GM13977 (cell line): ENCODE measurements around the gene RARS2.

ENCODE experiments used
- DNase-seq: peaks from one replicate; pipeline ENCODE4 v3.0.0; 2012; ENCODE audit warnings: low spot score
- in situ Hi-C: fragments of 300-500 bp; cut with MboI; formaldehyde crosslinking; loops from one replicate; pipeline ENCODE4 v1.12.0; 2022; ENCODE audit warnings: low sequenced_read_pairs, low pct_unique_long_range_greater_than_20kb, mixed read lengths, inconsistent platforms; ENCODE audit not compliant: unreplicated experiment
- TF ChIP-seq, protein P1 (sequence below): IDR thresholded peaks from 2 replicates; pipeline ENCODE4 v1.5.1; 2012; ENCODE audit warnings: mild to moderate bottlenecking, control low read depth; ENCODE audit not compliant: insufficient read depth; ENCODE audit errors: extremely low read depth, missing control alignments

RARS2 gene, protein sequence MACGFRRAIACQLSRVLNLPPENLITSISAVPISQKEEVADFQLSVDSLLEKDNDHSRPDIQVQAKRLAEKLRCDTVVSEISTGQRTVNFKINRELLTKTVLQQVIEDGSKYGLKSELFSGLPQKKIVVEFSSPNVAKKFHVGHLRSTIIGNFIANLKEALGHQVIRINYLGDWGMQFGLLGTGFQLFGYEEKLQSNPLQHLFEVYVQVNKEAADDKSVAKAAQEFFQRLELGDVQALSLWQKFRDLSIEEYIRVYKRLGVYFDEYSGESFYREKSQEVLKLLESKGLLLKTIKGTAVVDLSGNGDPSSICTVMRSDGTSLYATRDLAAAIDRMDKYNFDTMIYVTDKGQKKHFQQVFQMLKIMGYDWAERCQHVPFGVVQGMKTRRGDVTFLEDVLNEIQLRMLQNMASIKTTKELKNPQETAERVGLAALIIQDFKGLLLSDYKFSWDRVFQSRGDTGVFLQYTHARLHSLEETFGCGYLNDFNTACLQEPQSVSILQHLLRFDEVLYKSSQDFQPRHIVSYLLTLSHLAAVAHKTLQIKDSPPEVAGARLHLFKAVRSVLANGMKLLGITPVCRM

DNA sequence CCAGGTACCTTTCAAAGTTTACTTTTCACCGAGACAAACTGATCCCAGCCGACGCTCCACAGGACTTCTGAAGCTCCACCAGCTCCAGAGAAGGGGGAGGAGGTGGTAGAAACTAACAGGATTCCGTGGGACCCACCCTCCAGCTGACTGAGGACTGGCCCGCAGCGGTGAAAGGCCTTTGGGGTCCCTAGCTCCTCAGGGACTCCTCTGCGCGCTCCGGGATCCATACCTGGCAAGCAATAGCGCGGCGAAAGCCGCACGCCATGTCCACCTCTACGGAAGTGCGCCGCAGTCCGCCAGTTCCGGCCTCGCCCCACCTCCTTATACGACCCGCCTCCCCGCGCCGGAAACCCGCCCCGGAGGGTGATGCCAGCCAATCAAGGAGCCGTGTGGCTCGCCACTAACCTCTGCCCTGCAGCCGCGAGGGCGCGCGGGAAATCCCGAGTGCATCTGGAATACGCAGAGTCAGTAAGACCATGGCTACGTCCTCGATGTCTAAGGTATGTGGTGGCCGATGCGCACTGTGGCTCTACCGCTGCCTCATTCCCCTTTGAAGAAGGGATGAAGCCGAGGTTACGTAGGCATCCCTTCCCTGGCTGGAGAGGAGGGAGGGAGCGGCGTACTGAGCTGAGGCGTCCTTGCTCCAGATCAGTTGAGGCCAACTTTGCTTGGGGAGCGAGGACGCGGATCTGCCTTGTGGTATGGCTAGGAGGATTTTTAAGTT lies at the start of gene RARS2, which contains the start of gene ORC3:
TSS of gene RARS2 (minus strand) at position 295 of the 724 bp plus-strand sequence. CDS start at position 265, 30 bp downstream.
TSS of gene ORC3 (plus strand) at position 443 of the 724 bp plus-strand sequence. CDS start at position 477, 34 bp downstream.
- DNase-seq: peak; percentile 94
- TF ChIP-seq, protein P1, sequence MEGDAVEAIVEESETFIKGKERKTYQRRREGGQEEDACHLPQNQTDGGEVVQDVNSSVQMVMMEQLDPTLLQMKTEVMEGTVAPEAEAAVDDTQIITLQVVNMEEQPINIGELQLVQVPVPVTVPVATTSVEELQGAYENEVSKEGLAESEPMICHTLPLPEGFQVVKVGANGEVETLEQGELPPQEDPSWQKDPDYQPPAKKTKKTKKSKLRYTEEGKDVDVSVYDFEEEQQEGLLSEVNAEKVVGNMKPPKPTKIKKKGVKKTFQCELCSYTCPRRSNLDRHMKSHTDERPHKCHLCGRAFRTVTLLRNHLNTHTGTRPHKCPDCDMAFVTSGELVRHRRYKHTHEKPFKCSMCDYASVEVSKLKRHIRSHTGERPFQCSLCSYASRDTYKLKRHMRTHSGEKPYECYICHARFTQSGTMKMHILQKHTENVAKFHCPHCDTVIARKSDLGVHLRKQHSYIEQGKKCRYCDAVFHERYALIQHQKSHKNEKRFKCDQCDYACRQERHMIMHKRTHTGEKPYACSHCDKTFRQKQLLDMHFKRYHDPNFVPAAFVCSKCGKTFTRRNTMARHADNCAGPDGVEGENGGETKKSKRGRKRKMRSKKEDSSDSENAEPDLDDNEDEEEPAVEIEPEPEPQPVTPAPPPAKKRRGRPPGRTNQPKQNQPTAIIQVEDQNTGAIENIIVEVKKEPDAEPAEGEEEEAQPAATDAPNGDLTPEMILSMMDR: no peak
- in situ Hi-C loops: no loop called here

DNA sequence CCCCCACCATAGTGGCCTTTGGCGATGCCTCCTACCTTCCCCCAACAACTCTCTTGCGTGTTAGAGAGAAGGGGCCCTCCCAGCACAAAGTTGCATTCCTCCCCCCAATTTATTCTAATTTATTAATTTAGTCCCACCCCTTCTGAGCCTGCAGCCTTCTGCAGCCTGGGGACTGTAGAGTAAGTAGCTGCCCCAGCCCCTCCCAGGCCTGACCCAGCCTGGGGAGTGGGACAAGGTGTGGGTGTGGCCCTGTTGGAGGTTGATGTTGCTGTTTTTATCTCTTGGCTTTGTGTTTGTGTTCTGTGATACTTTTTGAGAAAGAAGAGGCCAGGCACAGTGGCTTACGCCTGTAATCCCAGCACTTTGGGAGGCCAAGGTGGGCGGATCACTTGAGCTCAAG lies 49.6 kb upstream of the RARS2 start:
- no peak for DNase-seq
- in situ Hi-C loops: no loop called here
- TF ChIP-seq, protein P1: no peak

DNA sequence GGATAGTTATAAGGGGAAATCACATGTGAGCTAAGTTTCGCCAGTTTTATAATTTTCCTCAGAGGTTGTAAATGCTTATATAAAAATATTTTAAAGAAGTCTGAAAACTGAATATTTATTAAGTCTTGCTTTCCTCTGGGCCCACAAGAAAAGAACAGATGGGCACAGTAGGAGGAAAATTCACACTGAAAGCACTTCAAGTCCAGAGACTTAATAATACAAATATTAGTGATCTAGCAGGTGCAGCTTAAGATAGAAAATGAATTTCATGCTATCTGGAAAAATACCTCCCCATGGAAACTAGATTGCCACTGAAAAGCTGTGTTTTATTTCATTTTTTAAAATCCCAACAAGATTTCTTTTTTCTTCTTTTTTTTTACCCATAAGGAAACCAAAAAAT lies 47.3 kb upstream of the RARS2 start:
- no peak for DNase-seq
- in situ Hi-C loops: no loop called here

DNA sequence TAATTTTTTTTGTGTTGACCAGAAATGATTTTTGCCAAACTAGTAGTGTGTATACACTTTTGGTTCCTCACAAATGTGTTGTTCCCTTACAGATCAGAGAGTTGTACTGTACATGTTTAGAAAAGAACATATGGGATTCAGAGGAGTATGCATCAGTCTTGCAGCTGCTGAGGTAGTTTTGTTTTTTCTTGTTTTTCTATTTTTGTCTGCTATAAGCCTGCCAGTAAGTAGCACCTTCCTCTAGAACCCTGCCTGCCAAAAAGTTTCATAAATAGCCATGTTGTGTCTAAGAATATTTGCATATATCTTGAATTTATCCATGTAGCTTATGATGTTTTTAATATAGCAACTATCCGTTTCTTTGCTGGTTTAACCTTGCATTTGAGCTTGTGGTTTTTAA lies 46.5 kb upstream of the RARS2 start:
- TF ChIP-seq, protein P1: no peak
- in situ Hi-C loops: no loop called here
- DNase-seq: no peak

More for the DNA sequence above, 47.3 kb upstream of the RARS2 start:
- TF ChIP-seq, protein P1: no peak

DNA sequence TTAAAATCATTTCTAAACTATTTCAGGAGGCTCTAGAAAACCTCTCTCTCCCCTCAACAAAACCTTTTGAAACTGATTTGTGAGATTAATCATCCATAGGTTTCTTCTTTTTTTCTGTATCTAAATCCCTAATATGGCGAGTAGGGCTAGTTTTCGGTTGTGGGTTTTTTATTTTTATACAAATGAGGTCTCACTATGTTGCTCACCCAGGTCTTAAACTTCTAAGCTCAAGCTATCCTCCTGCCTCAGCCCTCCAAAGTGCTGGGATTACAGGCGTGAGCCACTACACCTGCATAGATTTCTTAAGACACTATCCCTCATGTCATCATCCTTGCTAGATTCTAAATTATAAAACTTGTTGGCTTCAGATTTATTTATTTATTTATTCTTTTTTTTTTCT lies 44.1 kb upstream of the RARS2 start:
- peak; percentile 20 for DNase-seq
- TF ChIP-seq, protein P1: no peak
- in situ Hi-C loops: no loop called here

DNA sequence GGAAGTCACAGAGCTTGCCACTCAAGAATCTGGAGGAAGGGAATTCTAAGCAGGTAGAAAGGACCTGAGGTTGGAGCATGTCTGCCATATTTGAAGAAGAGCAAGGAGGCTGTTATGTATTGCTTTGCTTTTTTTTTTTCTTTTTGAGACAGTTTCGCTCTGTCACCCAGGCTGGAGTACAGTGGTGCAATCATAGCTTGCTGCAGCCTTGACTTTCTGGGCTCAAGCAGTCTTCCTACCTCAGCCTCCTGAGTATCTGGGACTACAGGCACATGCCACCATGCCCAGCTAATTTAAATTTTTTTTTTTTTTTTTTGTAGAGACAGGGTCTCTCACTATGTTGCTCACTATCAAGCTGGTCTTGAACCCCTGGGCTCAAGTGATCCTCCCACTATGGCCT lies 41.0 kb upstream of the RARS2 start:
- in situ Hi-C loops: no loop called here
- DNase-seq: no peak
- TF ChIP-seq, protein P1: no peak
